LHCN-M2 (cell line): Measurements from ENCODE around the gene ESPNL. TPM values are rescaled to one million over a fixed set of nuclear protein-coding genes. Genes with fewer than 3 reads are reported as not detected.

Experiments
- DNase-seq: peaks from one replicate; pipeline ENCODE4 v3.0.0-alpha.2; 2012; ENCODE audit warnings: low read depth
- total RNA-seq: library from RNA; depleted of rRNA; stranded (reverse); fragments of >200 nt; gene quantifications from 2 replicates; pipeline ENCODE4 v1.2.3, GENCODE V29; 2014

Gene ESPNL
- total RNA-seq, 1 experiment from 2014 or later = 14.2 TPM

GRCh38 chr2:238127165-238128060 is 27.3 kb downstream of the ESPNL start:
- DNase-seq = peak; percentile 75

GRCh38 chr2:238128061-238128440 is 27.9 kb downstream of the ESPNL start:
- DNase-seq = no peak

DNA sequence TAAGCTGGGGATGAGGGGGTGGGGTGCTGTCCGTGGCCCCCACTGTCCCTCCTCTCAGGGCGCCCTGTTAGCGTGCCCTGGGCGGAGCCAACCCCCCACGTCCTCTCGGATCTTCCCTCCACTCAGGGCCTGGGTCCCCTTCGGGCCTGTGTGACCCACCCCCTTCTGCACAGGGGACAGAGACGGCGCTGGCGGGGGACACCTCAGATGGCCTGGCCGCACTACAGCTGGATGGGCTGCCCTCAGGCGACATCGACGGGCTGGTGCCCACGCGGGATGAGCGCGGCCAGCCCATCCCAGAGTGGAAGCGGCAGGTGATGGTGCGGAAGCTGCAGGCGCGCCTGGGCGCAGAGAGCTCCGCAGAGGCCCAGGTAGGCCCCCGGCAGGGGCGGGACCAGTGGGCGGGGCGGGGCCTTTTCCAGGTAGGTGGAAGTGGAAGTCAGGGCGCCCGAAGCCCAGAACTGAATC is 28.4 kb downstream of the ESPNL start:
- no peak for DNase-seq

DNA sequence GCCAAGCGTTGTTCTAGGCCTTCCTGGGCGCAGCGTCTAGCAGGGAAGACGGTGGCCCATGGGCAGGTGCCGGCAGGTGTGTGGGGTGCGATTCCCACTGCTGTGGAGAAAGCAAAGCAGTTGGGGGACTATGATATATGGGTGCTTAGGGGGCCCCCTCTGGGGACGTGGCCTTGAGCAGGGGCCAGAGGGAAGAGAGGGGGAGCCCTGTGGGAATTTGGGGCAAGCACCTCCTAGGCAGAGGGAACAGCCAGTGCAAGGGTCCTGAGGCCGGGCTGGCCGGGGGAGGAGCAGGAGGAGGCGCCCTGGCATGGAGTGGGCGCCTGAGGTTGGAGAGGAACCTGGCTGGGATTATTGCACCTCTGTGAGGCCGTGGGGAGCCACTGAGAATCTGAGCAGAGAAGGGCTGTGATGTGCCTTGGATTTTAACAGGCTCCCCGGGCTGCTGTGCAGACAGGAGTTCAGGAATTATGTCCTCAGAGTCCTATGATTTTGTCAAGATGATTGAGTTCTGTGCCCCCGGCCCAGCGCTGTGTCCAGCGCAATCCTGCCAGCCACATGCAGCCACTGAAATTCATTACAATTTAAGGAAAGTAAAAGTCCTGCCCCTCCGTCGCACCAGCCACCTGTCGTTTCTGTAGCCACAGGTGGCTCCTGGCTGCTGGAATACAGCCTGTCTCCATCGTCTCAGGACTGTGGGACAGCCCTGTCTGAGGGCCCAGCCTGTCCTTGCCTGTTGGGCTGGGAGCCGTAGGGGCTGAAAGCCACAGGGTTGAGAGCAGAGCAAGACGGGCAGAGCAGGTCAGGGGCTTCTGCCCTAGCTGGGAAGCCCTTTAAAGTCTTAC is 29.2 kb downstream of the ESPNL start:
- no peak for DNase-seq

DNA sequence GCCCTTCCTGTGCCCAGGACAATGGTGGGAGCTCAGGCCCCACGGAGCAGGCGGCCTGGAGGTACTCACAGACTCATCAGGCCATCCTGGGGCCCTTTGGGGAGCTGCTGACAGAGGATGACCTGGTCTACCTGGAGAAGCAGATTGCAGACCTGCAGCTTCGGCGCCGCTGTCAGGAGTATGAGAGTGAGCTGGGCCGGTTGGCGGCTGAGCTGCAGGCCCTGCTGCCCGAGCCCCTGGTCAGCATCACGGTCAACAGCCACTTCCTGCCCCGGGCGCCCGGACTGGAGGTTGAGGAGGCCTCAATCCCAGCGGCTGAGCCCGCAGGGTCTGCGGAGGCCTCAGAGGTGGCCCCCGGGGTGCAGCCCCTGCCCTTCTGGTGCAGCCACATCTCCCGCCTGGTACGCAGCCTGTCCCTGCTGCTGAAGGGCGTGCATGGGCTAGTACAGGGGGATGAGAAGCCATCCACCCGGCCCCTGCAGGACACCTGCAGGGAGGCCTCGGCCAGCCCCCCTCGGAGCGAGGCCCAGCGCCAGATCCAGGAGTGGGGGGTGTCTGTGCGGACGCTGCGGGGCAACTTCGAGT is 30.1 kb downstream of the ESPNL start:
- no peak for DNase-seq

DNA sequence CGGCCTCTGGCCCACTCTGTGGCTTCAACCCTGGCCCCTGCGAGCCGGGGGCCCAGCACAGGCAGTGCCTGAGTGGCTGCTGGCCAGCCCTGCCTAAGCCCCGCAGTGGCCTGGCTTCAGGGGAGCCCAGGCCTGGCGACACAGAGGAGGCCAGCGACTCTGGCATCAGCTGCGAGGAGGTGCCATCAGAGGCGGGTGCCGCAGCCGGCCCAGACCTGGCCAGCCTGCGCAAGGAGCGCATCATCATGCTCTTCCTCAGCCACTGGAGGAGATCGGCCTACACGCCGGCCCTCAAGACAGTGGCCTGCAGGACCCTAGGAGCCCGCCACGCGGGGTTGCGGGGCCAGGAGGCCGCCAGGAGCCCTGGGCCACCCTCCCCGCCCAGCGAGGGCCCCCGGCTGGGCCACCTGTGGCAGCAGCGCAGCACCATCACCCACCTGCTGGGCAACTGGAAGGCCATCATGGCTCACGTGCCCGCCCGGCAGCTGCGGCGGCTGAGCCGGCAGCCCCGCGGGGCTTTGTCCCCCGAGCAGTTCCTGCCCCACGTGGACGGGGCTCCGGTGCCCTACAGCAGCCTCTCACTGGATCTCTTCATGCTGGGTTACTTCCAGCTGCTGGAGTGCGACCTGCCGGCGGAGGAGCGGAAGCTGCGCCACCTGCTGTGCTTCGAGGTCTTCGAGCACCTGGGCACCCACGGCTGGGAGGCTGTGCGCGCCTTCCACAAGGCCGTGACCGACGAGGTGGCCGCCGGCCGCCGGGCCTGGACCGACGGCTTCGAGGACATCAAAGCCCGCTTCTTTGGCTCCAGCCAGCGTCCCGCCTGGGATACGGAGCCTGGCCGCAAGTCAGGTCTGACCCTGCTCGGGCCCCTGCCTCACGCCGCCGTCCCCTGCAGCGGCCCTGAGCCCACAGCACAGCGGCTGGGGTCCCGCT is 30.8 kb downstream of the ESPNL start:
- no peak for DNase-seq

GRCh38 chr2:238131761-238132462 is 31.8 kb downstream of the ESPNL start:
- no peak for DNase-seq

DNA sequence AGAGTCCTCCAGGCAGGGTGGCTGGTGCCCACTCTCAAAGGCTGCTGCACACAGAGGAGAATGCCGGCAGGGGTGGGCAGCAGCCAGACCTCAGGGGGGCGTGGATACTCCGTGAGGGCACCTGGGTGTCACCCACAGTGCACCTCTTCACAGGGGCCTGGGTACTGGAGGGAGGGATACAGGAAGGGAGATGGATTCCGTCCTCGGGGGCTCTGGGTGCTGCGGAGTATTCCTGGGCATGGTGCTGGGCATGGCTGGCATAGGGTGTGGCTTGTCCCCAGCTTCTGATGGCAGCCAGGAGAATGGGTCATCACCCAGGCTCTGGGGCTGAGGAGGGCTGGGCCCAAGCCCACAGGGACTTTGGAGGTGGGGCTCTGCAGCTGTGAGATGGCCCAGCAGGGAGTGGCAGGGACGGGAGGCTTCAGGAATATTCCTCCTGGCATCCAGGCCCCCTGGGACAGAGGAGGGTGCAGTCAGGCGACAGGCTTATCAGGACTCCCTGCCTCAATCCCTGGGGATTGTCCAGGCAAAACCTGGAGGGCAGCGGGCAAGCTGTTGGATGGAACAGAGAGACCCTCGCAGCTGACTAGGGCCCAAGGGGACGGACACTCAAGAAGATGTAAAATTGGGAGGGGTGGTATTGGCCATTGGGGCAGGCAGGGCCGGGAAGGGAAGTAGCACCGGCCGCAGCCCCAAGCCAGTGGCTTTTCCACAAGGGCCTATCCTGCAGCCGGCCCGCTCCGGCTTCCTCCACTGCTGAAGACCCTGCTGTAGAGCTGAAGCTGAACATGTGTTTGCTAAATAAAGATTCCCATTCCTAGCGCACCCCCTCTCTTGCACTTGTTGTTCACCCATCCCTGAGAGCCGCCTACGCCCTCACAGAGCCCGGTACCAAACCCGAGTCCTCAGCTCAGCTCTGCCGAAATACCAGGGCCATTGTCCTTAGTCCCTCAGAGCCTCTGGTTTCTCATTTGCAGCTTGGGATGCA is 32.6 kb downstream of the ESPNL start:
- DNase-seq = no peak

GRCh38 chr2:238133499-238134392 is 33.6 kb downstream of the ESPNL start:
- no peak for DNase-seq

DNA sequence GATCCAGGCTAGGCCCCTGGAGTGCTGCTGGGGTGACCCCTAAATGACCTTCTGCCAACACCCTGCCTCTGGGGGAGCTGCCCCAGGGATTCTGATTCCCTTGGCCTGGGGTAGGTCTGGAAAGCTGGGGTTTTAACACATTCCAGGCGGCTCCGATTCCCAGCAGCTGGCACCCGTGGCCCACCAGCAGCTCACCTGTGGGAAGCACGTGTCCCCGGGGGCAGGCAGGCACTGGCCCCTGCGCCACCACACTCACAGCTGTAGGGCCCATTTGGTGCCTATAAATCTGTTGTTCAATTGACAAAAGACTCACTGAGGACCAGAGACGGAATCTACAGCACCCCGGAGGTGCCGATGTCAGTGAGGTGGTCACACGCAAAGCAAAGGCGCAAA is 34.2 kb downstream of the ESPNL start:
- no peak for DNase-seq

DNA sequence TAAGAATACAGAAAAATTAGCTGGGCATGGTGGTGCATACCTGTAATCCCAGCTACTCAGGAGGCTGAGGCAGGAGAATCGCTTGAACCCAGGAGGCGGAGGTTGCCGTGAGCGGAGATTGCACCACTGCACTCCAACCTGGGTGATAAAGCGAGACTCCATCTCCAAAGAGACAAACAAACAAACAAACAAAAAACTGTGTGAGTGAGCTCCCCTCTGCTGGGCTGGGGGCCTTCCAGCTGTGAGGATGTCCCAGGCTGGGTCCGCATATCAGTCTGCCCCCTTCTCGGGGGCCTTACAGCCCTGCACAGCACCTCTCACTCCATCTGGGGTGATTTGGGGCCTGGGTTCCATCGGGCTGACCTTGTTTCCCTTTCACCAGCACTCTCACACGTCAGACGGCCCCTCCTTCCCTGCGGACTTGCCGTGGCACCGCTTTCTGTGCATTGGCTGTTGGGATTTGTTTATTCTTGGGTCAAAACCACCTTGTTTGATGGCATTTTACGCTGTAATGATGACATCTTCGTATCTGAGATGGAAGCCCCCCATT is 35.5 kb downstream of the ESPNL start:
- DNase-seq = no peak

DNA sequence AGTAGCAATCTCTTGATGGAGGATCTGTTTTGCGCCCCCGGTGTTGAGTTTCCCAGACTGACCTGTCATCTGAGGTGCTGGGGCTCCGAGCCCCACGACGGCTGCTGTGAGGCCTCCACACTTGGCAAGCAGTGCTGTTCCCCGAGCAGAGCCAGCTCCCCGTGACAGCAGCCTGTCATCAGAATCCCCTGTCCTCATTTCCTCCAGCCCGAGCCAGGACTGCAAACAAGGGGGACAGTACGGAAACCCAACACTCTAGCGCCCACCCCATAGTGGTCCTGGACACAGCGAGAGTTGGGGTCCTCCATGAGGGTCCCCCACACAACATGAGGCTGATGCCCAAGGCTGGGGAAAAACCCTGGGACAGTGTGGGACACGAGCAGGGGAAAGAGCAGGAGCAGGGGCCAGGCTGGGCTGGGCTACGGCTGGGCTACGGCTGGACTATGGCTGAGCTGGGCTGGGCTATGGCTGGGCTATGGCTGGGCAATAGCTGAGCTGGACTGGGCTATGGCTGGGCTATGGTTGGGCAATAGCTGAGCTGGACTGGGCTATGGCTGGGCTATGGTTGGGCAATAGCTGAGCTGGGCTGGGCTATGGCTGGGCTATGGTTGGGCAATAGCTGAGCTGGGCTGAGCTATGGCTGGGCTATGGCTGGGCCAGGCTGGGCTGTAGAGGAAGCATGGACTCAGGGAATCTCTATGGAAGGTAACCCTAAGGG is 36.8 kb downstream of the ESPNL start:
- peak; percentile 43 for DNase-seq

DNA sequence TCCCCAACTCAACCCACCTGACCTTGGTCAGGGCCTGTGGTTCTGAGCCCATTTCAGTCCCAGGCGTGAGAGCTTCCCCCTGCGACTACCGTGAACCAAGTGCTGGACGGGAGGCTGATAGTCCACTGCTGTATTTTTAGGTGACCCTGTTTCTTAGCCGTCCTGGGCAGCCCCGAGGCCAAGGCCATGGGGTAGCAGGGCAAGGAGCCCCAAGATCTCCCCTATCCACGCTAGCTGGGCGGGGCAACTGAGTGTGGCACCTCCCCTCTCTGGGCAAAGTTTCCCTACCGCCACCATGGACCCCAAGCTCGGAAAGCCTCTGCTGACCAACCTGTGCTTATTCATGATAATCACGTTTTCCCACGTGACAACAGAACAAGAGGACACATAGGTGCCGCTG is 37.7 kb downstream of the ESPNL start:
- DNase-seq = no peak

DNA sequence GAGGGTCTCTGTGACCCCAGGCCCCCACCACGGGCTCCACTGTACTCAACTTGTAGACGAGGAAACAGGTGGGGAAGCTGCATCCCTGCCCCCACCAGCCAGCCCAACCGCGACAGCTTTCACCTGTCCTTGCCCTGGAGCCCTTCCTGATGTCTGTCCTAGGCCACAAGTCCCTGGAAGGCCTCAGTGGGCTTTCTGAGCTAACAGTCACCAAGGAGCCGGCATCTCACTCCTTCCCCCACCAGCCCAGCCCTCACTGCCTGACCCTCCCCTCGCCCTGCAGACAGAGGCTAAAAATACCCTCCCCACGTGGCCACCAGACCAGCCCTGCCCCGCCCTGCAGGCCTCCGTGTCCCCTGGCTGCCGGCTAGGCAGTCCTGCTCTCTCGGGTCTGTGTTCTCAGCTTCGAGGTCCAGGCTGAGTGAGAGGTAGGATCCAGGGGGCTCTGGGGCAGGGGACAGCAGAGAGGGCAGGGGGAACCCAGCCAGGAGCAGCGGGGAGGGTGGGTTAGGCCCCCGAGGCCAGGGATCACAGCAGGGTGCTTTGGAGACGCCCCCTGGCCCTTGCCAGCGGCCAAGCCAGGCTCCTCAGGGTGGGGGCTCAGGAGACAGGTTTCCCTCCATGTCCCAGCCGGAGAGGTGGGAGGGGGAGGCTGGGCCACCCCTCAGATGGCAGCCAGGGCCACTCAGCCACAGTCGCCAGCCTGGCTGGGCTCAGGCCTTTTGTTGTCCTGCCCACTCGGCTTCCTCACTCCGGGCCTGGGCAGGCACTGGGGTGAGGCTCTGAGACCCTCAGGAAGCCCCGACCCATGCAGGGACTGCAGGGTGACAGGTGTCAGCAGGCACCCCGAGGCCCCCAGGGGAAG is 38.4 kb downstream of the ESPNL start, which contains the start of gene KLHL30:
Gene KLHL30 (plus strand): TSS at position 338 of the 865 bp plus-strand sequence. CDS start 2,087 bp downstream, outside the sequence.
- DNase-seq = no peak

DNA sequence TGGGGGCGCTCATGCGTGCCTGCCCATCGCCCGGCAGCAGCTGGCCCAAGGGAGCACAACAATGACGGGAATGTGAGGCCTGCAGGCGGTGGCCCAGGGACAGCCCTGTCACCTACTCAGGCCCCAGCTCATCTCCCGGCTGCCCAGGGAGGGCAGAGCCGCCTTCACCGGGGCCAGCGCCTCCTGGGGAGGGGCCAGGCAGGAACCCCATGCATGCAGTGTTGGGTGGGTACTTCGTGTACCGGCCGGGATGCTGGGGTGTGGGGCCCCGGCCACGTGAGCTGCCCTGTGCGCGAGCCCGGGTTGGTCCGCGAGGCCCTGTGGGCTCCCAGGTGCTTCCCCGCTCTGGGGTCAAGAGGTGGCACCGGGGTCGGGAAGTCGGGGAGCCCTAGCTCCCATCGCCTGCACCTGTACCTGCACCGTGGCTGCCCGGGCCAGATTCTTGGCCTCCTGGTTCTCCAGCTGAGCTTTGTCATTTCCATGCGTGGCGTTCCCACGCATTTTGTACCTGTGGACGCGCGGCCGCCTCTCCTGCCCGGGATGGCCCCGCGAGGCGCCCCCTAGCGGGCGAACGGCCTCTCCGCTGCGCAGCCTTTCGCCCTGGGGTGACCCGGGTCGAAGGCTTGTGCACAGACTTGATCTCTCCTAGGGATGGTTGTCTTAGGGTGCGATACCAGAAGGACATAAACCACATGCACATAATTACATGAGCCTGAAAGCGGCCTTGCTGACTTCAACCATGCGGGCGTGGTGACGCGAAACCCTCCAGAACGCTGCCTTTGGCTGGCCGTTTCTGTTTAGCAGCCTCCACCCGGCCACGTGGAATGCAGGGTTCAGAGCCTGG is 39.3 kb downstream of the ESPNL start:
- no peak for DNase-seq
